ENCODE measurements around the gene SMARCAL1. TPM values are rescaled to one million over a fixed set of nuclear protein-coding genes. Genes with fewer than 3 reads are reported as not detected.

The SMARCAL1 gene
- total RNA-seq, 1 experiment from 2014 or later = 26.4 TPM

- no TSS peak for BruUV-seq (replicated peaks)
- TF ChIP-seq POLR2AphosphoS5 (IDR thresholded peaks at IDR 0.05; ENCODE audit: low read depth, low read length) (no peak), TCF7L2 (IDR thresholded peaks at IDR 0.05; ENCODE audit: low read depth, low read length) (no peak), SIN3A (IDR thresholded peaks at IDR 0.05; ENCODE audit: borderline replicate concordance, insufficient read depth, low read depth, low read length) (no peak)
- TF ChIP-seq, protein P1, sequence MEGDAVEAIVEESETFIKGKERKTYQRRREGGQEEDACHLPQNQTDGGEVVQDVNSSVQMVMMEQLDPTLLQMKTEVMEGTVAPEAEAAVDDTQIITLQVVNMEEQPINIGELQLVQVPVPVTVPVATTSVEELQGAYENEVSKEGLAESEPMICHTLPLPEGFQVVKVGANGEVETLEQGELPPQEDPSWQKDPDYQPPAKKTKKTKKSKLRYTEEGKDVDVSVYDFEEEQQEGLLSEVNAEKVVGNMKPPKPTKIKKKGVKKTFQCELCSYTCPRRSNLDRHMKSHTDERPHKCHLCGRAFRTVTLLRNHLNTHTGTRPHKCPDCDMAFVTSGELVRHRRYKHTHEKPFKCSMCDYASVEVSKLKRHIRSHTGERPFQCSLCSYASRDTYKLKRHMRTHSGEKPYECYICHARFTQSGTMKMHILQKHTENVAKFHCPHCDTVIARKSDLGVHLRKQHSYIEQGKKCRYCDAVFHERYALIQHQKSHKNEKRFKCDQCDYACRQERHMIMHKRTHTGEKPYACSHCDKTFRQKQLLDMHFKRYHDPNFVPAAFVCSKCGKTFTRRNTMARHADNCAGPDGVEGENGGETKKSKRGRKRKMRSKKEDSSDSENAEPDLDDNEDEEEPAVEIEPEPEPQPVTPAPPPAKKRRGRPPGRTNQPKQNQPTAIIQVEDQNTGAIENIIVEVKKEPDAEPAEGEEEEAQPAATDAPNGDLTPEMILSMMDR (IDR thresholded peaks at IDR 0.05) = no peak
- TF ChIP-seq, protein P2, sequence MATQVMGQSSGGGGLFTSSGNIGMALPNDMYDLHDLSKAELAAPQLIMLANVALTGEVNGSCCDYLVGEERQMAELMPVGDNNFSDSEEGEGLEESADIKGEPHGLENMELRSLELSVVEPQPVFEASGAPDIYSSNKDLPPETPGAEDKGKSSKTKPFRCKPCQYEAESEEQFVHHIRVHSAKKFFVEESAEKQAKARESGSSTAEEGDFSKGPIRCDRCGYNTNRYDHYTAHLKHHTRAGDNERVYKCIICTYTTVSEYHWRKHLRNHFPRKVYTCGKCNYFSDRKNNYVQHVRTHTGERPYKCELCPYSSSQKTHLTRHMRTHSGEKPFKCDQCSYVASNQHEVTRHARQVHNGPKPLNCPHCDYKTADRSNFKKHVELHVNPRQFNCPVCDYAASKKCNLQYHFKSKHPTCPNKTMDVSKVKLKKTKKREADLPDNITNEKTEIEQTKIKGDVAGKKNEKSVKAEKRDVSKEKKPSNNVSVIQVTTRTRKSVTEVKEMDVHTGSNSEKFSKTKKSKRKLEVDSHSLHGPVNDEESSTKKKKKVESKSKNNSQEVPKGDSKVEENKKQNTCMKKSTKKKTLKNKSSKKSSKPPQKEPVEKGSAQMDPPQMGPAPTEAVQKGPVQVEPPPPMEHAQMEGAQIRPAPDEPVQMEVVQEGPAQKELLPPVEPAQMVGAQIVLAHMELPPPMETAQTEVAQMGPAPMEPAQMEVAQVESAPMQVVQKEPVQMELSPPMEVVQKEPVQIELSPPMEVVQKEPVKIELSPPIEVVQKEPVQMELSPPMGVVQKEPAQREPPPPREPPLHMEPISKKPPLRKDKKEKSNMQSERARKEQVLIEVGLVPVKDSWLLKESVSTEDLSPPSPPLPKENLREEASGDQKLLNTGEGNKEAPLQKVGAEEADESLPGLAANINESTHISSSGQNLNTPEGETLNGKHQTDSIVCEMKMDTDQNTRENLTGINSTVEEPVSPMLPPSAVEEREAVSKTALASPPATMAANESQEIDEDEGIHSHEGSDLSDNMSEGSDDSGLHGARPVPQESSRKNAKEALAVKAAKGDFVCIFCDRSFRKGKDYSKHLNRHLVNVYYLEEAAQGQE (IDR thresholded peaks at IDR 0.05; ENCODE audit: insufficient read depth in 1 of 2, low read depth in 2 of 2, low read length in 1 of 2) = no peak
- ATAC-seq (no peak), DNase-seq (ENCODE audit: low read depth, low spot score) (no peak)
- Histone ChIP-seq H3K9me3 (ENCODE audit: control insufficient read depth, insufficient read depth, low read depth, low read length) (no peaks in the 10 kb centered on the region), H3K27me3 (ENCODE audit: control insufficient read depth, insufficient read depth, low read length) (no peaks in the 10 kb centered on the region), H3K4me3 (ENCODE audit: low read depth in 2 of 2, low read length in 2 of 2) (no peak overlapping the region), H3K36me3 (ENCODE audit: control insufficient read depth, insufficient read depth, low read length) (no peaks in the 10 kb centered on the region), H3K4me1 (ENCODE audit: control insufficient read depth, insufficient read depth, low read length) (no peaks in the 10 kb centered on the region), H3K27ac (ENCODE audit: low read length) (no peak overlapping the region)
- POLR2A ChIA-PET = no interaction called here
- in situ Hi-C loops (cut with HindIII; ENCODE audit: low pct_unique_long_range_greater_than_20kb, low sequenced_read_pairs) (no loop called here), intact Hi-C loops (cut with micrococcal nuclease; ENCODE audit: unreplicated experiment) (no loop called here)
- CTCF ChIA-PET = no interaction called here
These were observed 110.7 kb downstream of the SMARCAL1 start for GRCh38 chr2:216522892-216523502.

DNA sequence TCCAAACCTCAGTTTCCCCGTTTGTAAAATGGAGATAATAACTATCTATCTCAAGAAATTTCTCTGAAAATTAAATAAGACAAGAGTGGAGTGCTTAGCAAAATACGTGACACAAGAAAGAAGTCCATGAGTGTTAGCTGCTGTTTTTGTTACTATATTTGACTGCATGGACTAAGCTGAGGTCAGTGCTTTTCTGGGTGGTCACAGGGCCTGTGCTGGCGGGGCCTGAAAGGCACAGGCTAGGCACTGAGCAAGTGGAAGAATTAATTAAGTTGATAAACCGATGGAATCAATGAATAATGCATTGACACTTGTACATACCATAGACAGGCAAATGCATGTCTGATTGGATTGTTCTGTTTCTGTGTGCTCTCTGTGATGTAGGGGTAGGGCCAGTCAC, 113.7 kb downstream of the SMARCAL1 start:
- H3K27me3 ChIP-seq (ENCODE audit: control insufficient read depth, insufficient read depth, low read length) = no peaks in the 10 kb centered on the region
- TF ChIP-seq TCF7L2 (IDR thresholded peaks at IDR 0.05; ENCODE audit: low read depth, low read length) (no peak), POLR2AphosphoS5 (IDR thresholded peaks at IDR 0.05; ENCODE audit: low read depth, low read length) (no peak), SIN3A (IDR thresholded peaks at IDR 0.05; ENCODE audit: borderline replicate concordance, insufficient read depth, low read depth, low read length) (no peak)
- TF ChIP-seq, protein P1 (IDR thresholded peaks at IDR 0.05) = no peak
- TF ChIP-seq, protein P2 (IDR thresholded peaks at IDR 0.05; ENCODE audit: insufficient read depth in 1 of 2, low read depth in 2 of 2, low read length in 1 of 2) = no peak
- intact Hi-C loops (cut with micrococcal nuclease; ENCODE audit: unreplicated experiment) = no loop called here
- POLR2A ChIA-PET = interaction anchor here (0.6 kb wide), 1 partner anchor 198 kb away, joined by 3 read pairs; no protein-coding TSS in a partner anchor
- H3K9me3 ChIP-seq (ENCODE audit: control insufficient read depth, insufficient read depth, low read depth, low read length) = no peaks in the 10 kb centered on the region
- no peak overlapping the region for H3K27ac ChIP-seq (ENCODE audit: low read length)
- BruUV-seq (replicated peaks) = no TSS peak
- CTCF ChIA-PET = no interaction called here
- no peak overlapping the region for H3K4me3 ChIP-seq (ENCODE audit: low read depth in 2 of 2, low read length in 2 of 2)
- H3K36me3 ChIP-seq (ENCODE audit: control insufficient read depth, insufficient read depth, low read length) = no peaks in the 10 kb centered on the region
- H3K4me1 ChIP-seq (ENCODE audit: control insufficient read depth, insufficient read depth, low read length) = no peaks in the 10 kb centered on the region
- in situ Hi-C loops (cut with HindIII; ENCODE audit: low pct_unique_long_range_greater_than_20kb, low sequenced_read_pairs) = no loop called here
- ATAC-seq (no peak), DNase-seq (ENCODE audit: low read depth, low spot score) (no peak)
